Stimulated activated CD4-positive, alpha-beta T cell treated with anti-CD3 and anti-CD28 coated beads, Interleukin-2, amount 100 ng/mL, for 48 hours (primary cell): Measurements from ENCODE around the gene PDZD8.
"Not testable (repeated sequence)": the region's sequence is repeated elsewhere in the genome, so short reads cannot be mapped to it uniquely, and the experiment has no call there.

Experiments
- DNase-seq, 2 donors: peaks; one replicate each; pipeline ENCODE4 v3.0.0-alpha.2; 2020

PDZD8 gene

DNA sequence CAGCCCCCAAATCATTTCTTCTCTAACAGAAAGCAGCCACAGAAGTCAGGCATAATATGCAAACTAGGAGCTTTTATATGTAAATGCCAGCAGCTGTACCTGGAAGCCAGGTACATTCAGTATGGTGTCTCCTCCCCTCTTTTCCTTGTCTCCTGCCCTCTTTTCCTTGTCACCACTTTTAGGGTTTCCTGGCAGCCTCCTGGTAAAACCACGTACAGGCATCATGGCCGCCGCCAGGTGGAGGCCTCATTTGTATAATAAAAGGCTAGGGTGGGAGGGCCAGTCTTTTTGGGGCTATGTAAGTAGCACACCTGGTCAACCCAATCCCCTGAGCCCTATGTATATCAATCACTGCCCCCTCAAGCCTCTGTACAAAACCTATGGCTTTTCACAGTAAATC lies 28.7 kb downstream of the PDZD8 start:
- DNase-seq, result no peak

- DNase-seq, result no peak
These were observed 30.1 kb downstream of the PDZD8 start for GRCh38 chr10:117345143-117345542.

DNA sequence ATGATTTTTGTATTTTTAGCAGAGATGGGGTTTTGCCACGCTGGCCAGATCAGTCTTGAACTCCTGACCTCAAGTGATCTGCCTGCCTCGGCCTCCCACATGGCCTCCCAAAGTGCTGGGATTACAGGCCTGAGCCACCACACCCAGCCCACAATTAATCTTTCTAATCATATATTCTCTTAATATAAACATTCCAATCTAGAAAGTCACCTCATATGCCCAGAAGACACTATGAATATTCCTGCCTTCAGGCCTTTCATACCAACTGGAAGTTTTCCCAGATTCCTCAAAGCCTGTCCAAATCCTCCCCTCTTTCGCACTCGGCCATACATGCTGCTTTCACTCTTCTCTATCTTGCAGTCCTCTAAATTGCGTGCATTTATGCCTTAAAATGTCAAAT lies 32.6 kb downstream of the PDZD8 start:
- DNase-seq, result no peak

- DNase-seq, result no peak
These were observed 34.2 kb downstream of the PDZD8 start for GRCh38 chr10:117341061-117341460.

DNA sequence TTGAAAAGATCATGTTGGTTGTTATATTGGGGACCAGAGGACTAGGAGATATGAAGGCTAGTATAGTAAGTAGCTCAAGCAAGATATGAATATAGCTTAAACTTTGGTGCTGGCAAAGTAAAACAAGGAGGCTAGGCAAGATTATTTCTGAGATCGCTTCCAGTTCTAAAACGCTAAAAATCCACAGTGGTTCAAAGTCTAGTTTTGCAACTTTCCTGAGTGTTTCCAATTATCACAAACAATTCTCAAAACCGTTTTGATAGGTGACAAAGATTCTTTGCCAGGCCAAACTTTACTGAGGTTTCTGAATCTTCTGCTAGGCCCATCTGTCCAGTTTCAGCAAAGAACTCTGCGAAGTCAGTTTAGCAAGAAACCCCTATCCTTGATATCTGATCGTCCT lies 35.3 kb downstream of the PDZD8 start:
- DNase-seq, result no peak

DNA sequence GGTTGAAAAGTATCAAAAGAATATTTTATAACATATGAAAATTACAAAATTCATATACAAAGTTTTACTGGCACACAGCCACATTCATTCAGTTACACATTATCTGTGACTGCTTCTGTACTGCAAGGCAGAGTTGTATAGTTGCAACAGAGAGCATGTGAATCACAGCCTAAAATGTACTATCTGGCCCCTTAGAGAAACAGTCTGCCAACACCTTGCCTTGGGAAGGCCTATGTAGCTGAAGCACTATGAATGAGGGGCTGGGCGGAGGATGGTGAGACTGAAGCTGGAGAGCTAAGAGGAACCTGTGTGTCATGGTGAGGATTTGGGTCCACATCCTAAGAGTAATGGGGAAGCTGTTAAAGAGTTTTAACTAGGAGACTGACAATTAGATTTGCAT lies 35.7 kb downstream of the PDZD8 start:
- DNase-seq, result no peak

DNA sequence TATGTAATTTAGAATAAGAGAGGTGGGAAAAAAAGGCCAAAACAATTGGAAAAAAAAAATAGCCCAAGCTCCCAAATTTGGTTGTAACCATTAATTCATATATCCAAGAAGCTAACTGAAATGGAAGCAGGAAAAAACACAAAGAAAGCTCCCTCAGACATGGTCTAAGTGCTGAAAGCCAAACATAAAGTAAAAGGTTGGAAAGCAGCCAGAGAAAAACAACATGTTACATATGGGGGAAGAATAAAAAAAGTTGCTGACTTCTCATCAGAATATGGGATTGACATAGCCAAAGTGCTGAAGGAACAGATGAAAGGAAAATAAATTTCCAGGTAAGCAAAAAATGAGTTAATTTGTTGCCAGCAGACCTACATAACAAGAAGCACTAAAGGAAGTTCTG lies 40.3 kb downstream of the PDZD8 start:
- no peak for DNase-seq

GRCh38 chr10:117334066-117334465 lies 41.2 kb downstream of the PDZD8 start:
- DNase-seq, result no peak

GRCh38 chr10:117327262-117327661 lies 48.0 kb downstream of the PDZD8 start:
- no peak for DNase-seq

- DNase-seq, result no peak
These were observed 50.9 kb downstream of the PDZD8 start for GRCh38 chr10:117324367-117324766.

- no peak for DNase-seq
These were observed 53.0 kb downstream of the PDZD8 start for GRCh38 chr10:117322260-117322659.

GRCh38 chr10:117320050-117320665 lies 55.1 kb downstream of the PDZD8 start:
- DNase-seq, result no peak

DNA sequence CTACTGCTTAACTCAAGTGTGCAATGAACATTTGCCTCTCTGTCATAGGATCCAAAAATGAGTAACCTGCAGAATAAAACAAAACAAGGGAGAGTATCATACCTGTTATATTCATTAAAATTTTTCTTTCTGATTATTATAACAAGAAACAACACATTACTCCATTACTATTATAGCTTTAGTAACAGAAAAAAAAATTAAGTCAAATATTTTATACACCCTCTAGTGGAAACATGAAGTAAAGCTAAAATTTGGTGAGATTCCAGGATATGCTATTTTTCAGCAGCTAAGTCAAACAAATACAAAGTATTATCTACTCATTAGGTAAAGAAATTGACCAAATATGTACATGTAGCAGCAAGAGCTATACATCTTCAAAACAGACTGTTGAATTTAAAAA lies 56.3 kb downstream of the PDZD8 start:
- no peak for DNase-seq

DNA sequence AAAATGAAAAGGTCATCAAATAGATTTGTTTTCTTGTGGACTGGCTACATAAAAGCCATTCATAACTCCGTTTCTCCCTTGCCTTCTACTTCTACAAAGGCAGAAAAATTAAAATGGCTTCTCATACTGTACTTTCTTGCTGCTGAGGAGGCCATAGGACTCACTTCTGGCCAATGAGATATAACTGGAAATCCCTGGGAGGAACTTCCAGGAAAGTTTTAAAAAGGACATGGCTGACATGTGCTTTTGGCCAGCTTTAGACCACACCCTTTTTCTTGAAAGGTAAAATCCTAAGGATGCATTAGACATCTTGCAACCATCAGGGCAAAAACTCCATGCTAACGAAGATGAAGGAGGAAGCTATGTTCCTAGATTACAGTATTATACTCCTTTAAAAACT lies 58.5 kb downstream of the PDZD8 start:
- DNase-seq, result no peak

DNA sequence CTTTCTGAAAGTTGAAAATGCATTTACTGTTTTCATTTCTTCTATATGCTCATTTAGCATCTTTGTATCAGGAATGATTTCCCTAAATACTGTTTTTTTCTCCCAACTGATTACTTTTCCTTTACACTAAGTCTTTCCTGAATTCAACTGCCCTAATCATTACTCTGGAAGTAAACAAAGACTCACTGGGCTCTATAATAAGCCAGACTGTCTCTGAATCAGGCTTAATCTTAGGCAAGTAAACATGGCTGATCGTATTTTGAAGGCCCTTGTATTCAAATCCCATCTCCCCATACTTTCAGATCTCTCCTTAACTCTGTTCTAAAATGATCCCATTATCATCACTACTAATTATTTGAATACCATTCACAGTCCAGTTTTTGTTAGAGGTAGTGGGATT lies 61.6 kb downstream of the PDZD8 start:
- DNase-seq, result no peak

- DNase-seq, result no peak
These were observed 62.8 kb downstream of the PDZD8 start for GRCh38 chr10:117312430-117312829.

- no peak for DNase-seq
These were observed 64.0 kb downstream of the PDZD8 start for GRCh38 chr10:117311261-117311660.

- no peak for DNase-seq
These were observed 68.6 kb downstream of the PDZD8 start for GRCh38 chr10:117306674-117307073.

DNA sequence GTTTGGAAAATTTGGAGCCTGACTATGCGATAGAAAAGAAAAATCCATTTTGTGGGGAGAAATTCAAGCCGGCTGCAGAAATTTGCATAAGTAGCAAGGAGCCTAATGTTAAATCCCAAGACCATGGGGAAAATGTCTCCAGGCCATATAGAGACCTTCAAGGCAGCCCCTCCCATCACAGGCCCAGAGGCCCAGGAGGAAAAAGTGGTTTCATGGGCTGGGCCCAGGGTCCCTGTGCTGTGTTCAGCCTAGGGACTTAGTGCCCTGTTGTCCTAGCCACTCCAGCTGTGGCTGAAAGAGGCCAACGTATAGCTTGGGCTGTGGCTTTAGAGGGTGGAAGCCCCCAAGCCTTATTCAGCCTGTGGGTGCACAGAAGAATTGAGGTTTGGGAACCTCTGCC lies 71.8 kb downstream of the PDZD8 start:
- DNase-seq, result not testable (repeated sequence)

DNA sequence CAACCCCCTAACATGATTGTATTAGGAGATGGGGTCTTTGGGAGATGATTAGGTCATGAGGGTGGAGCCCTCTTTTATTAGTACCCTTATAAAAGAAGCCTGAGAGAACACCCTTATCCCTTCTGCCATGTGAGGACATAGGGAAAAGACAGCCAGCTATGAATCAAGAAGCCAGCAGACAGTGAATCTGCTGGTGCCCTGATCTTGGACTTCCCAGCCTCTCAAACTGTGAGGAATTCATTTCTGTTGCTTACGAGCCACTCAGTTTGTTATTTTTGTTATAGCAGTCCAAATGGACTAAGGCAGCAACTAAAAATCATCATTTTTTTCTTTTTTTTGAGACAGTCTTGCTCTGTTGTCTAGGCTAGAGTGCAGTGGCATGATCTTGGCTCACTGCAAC lies 74.6 kb downstream of the PDZD8 start:
- no peak for DNase-seq

GRCh38 chr10:117299435-117299834 lies 75.8 kb downstream of the PDZD8 start:
- DNase-seq, result no peak

GRCh38 chr10:117298219-117298618 lies 77.0 kb downstream of the PDZD8 start:
- DNase-seq, result no peak

GRCh38 chr10:117294735-117295134 lies 80.5 kb downstream of the PDZD8 start:
- no peak for DNase-seq

DNA sequence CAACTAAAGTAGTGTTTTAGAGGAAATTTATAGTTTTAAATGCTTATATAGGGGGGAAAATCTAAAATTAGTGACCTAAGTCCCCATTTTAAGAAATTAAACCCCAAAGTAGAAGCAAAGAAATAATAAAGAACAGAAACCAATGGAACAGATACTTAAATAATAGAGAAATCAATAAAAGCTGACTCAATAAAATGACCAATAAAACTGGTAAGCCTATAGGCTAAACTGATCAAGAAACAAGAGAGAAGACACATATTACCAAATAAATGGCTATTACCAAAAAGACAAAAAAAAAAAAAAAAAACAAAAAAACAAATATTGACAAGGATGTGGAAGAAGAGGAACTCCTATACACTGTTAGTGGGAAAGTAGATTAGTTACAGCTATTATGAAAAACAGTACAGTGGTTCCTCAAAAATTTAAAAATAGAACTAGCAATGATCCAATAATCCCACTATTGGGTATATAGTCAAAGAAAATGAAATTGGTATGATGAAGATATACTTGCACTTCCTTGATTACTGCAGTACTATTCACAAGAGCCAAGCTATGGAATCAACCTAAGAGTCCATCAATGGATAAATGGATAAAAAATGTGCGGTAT lies 81.1 kb downstream of the PDZD8 start:
- no peak for DNase-seq

GRCh38 chr10:117290872-117291271 lies 84.4 kb downstream of the PDZD8 start:
- not testable (repeated sequence) for DNase-seq
